Sciatic nerve (tissue), 2 donors: Measurements from ENCODE around the gene MEPCE. TPM values are rescaled to one million over a fixed set of nuclear protein-coding genes. Genes with fewer than 3 reads are reported as not detected.
A peak's percentile ranks its signal among the peaks of the same experiment; 100 is the strongest.

Experiments
- ATAC-seq: fragments of 200-7000 bp; cut with Tn5 transposase; one replicate; pipeline ENCODE4 v1.9.1; 2020; ENCODE audit warnings: mild to moderate bottlenecking, moderate library complexity
- DNase-seq: peaks from one replicate; pipeline ENCODE4 v3.0.0-alpha.2; 2020; ENCODE audit warnings: low spot score
- intact Hi-C: fragments of 100-400 bp; cut with DNase I; formaldehyde crosslinking; loops from one replicate; pipeline ENCODE4 v1.14.2; 2022
- total RNA-seq: library from RNA; stranded (reverse); fragmentation: NEBNext Ultra II Directional; extraction: Animal tissue kit (Norgen Biotek cat#: 25700); gene quantifications from one replicate; pipeline ENCODE4 v1.2.1, GENCODE V29; 2021
- donor health status: DM: no; HTN: no; CAD: no.
- donor health status: DM: no; HTN: no; CAD: no.

Gene MEPCE
- total RNA-seq, 1 donor from 2014 or later, result 37.0 TPM

DNA sequence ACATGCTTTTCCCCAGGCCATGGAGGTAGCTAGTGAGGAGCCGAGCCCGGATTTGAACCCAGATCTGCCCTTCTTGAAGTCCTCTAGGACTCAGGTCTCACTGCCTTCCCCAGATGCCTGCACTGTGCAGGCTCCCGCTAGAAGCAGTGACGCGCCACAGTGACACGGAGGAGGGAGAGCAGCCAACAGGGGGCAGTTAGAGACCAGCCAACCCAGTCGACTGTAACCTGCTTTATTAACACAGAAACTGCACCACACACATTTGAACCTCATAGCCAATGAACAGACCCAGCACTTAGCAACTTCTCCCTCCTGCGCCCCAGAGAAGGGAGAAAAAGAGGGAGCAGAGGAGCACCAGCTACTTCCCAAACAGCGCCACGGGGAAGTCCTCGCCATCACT is 29.0 kb upstream of the MEPCE start:
- ATAC-seq (no peak), DNase-seq (no peak)
- intact Hi-C loops, result no loop called here

DNA sequence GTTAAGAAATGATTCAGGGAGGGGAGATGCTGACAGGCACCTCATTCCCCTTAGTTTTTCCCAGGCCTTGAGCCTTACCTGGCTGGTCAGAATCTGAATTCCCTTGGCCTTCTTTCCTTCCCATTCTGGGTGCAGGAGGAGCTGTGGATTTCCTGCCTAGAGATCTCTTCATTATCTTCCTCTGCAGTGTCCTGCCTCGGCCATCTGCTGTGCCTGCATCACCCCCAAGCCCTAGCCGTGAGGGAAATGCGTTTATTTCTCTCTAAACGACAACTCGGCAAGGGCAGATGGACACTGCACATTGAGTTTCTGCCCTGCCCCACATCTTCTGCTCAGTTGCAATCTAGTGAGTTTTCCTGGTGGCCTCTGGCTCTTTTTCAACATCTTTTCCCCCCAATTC is 27.8 kb upstream of the MEPCE start:
- ATAC-seq, result no peak
- intact Hi-C loops, result no loop called here
- no peak for DNase-seq

DNA sequence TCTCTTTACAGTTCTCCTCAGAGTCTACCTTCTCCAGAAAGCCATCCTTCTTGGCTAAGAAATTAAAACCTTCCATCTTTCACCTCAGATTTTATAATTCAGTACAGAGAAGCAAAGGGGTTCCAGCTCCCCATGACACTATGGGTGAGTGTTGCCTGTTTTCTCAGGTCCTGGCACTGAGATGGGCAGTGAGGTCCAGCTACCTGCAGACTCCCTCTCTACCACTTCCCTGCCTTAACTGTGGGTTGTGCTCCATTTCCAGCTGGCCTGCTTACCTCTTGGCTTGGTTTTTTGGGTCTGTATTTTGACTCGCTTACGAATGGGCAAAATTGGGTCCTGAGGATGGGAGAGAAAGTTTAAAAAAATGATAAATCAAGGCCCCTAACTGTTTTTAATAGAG is 27.4 kb upstream of the MEPCE start:
- ATAC-seq, result no peak
- no peak for DNase-seq
- intact Hi-C loops, result no loop called here

DNA sequence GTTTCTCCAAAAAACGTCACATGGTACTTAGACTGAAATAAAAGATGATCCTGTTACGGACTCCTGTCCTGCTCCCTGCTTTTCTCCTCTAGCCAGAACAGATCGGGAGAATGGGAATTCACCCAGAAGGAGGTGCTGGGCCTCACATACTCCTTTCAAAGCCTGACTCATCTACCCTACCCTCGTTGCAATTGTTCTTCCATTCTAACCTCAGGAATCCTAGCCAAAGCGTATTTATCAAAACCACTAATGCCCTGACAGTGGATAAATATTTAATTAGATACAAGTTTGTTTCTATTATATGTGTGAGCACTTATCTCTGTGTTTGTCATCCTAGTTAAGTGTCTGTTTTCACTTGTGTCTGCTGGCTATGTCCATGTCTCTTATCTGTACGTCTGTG is 22.9 kb upstream of the MEPCE start:
- no peak for ATAC-seq
- DNase-seq, result no peak
- intact Hi-C loops, result no loop called here

DNA sequence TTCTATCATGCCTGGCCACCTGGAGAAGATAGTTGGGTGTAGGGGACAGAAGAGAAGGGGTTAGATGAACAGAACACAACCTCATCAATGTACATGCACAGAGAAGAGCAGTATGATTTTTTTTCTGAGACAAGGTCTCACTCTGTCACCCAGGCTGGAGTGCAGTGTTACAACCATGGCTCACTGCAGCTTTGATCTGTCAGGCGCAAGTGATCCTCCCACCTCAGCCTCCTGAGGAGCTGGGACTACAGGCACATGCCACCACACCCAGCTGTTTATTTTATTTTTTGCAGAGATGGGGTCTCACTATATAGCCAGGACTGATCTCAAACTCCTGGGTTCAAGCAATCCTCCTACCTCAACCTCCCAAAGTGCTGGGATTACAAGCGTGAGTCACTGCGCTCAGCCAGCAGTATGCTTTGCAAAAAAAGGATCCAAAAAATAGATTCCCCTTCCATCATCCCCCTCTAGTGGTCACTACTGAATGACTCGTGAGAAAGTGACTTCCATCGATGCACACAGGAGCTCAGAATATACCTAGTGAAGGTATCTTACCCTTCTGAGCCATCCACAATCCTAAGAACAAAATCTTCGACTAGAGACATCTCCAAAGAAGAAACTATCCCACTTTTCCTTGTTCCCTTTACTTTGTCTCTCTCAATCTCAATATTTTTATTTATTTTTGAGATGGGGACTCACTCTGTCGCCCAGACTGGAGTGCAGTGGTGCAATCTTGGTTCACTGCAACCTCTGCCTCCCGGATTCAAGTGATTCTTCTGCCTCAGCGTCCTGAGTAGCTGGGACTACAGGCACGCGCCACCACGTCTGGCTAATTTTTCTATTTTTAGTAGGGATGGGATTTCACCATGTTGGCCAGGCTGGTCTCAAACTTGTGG is 22.1 kb upstream of the MEPCE start:
- no peak for DNase-seq
- intact Hi-C loops, result no loop called here

DNA sequence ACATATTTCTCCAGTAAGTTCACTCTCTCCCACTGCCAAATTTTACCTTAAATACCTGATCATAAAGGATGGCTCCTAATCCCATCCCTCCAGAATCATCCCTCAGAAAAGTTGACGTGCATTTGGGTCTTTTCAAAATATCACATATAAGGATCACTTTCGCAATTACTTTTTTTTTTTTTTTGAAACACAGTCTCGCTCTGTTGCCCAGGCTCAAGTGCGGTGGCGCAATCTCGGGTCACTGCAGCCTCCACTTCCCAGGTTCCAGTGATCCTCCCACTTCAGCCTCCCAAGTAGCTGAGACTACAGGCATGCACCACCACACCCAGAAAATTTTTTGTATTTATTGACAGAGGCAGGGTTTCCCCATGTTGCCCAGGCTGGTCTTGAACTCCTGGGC is 18.5 kb upstream of the MEPCE start:
- intact Hi-C loops, result no loop called here
- DNase-seq, result no peak
- no peak for ATAC-seq

More for the DNA sequence above, 22.1 kb upstream of the MEPCE start:
- peak; percentile 74 for ATAC-seq

DNA sequence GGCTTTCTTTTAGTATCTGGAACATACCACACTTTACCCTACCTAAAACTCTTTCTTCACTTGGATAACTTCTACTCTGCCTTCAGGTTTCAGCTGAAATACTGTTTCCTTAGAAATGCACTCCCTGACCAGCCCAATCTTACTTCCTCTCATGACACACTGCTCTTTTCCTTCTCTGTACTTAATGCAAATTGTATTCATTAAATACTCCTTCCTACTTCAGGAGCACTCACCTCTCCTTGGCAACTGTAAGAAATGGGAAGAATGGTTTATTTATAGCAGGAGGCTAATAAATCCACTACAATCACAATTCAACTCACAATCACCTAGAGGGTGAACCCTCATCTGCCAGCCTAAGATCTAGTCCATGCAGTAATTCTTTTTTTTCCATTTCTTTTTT is 16.3 kb upstream of the MEPCE start:
- ATAC-seq (no peak), DNase-seq (no peak)
- intact Hi-C loops, result no loop called here

DNA sequence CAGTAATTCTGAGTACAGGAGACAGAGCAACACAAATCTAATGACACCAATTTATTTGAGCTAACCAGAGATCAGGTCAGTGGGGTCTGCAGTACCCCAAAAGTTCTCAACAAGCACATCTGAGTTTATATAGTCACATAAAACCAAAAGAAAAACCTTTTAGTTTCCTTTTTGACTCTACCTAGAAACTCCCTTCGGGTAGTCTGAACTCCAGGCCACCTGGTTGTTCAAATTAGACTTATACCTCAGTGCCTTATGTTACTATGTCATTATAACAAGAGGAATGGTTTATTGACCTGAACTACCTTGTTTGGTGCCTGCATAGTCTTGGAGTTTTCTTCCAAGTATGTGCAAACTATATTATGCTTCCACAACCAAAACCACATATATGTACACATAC is 15.7 kb upstream of the MEPCE start:
- intact Hi-C loops, result no loop called here
- DNase-seq, result no peak
- no peak for ATAC-seq

DNA sequence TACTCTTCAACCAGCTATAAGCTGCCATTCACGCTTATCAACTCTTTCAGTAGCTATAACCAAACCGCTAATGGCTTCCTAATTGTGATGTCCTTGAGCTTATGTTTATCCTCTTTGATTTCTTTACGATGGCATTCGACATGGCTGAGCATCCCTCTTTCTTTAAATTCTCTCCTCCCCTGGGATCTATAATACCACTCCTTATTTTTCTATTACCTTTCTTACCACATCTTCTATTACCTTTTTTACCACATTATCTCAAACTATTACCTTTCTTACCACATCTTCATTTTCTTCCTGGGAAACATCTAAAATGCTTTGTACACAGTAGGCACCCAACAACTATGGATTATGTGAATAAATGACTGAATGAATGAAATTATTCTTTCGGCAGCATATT is 14.2 kb upstream of the MEPCE start:
- intact Hi-C loops, result no loop called here
- DNase-seq (no peak), ATAC-seq (no peak)

DNA sequence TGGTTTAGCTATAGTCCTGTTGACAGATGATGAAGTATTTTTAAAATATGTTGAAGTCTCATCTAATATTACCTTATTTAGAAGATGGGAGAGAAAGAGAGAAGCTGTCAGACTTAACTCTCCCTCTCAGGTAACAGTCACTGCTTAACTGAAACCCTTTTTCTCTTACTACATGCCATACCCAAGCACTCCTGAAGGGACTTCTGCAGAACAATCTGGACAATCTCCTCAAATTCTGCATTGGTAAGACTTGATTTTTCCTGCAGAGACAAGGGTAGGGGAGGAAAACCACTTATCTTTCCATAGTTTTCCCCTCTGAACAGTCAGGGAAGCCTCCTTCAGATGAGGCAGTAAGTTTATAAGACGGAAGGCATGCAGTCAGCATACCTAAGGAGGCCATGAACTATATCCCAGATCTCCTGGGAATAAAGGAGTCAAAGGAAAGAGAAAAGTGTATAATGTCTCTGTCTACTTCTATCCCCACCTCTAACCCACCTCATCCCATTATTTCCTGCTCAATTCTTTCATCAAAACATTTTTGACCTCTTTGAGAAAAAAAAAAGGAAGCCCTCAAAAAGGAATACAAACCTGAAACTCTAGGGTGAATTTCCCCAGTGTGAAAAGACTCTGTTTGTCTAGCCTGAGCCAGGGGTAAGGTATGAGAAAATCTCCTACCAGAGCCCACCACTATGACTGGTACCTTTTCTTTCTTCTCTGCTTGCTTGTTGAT is 10.5 kb upstream of the MEPCE start:
- DNase-seq, result no peak
- ATAC-seq, result no peak
- intact Hi-C loops, result no loop called here

DNA sequence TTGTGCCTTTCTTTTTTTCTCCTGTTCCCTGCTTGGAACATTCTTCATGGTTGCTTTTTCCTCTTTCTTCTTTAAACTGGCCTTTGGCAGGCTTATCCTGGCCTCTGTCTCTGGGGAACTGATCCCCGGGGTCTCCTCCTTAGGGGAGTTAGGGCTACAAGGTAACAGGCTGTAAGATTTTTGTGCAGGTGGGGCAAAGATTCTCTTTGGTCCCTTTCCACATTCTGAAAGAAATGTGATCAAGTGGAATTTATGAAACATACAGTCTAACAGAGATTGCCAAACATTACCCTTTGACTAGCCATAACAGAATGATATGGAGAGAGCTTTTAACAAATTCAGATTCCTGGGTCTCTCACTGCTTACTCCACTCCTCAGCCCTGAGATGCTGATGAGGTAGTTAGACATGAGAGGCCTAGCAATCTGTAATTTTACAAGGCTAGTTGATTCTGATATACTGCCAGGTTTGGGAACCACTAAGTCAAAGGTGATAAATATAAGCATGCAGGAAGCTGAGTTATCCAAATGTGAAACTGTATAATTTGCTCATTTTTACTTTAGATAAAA is 9.9 kb upstream of the MEPCE start:
- no peak for ATAC-seq
- intact Hi-C loops, result no loop called here
- no peak for DNase-seq

DNA sequence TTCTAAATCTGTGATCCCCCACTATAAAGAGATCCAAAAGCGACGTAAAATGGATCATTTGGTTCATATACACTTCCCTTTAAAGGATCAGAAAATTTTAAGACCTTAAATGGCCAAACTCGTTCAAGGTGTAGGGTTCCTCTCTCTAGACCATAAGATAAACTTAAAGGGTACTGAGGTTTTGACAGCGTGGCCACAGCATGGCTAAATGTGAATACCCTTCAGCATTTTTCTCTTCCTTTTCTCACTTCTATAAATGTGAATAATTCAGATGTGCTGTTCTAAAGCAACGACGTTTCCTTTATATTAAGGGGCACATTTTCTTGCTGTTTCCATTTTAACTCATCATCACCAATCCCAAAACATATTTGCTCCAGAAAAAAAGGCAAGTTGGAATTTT is 6.3 kb upstream of the MEPCE start:
- DNase-seq, result no peak
- intact Hi-C loops, result no loop called here
- no peak for ATAC-seq

DNA sequence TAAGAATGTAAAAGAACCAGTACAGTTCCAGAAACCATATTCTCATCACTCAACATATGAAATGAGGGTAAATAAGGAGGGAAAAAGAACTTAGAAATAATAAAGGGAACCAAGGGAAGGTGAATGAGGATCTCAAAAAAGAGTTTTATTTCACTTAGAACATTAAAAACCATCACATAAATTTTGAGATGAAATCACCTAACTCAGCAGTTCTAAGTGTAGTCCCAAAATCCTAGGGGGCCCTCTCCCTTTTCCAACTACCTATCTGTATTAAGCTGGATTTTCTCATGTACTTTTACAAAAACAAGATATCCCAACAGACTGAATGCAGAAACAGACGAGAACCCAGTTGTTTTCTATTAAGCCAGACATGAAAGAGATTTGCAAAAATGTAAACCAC is 4.3 kb upstream of the MEPCE start:
- DNase-seq (no peak), ATAC-seq (no peak)
- intact Hi-C loops, result no loop called here

DNA sequence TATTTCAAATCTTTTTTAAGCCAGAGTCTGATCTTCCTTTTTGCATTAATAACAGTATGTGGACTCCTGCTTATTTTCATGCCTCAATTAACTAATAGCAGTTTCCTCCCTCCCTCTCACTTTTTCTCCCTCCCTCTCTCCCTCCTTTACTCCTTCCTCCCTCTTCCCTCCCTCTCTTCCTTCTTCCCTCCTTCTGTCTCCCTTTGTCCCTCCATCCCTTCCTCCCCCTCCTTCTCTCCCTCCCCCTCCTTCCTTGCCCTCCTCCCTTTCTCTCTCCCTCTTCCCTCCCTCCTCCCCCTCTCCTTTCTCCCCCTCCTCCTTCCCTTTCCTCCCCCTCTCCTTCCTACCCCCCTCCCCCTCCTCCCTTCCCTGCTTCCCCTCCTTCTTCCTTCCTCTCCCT is 3.1 kb upstream of the MEPCE start:
- no peak for ATAC-seq
- DNase-seq, result no peak
- intact Hi-C loops, result no loop called here

DNA sequence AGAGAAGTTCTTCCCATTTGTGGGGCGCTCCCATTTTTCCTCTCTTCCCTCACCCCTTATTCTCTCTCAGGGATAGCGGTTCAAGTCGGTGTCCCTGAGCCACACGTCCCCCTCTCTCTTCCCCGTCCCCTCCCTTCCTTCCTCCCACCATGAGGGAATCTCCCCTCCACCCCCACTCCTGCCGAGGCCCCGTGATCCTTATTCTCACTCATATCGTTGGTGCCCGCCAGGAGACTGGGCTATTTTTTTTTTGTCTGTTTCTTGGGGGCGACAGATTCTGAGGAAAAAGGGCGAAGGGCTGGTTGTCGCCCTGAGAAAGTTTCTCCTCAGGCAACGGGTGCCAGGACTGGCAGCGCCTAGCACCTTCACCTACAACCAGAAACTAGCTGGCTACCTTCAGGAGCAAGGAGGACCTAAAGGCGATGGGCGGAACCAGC is 1.9 kb upstream of the MEPCE start:
- no peak for DNase-seq
- intact Hi-C loops, result no loop called here
- no peak for ATAC-seq

DNA sequence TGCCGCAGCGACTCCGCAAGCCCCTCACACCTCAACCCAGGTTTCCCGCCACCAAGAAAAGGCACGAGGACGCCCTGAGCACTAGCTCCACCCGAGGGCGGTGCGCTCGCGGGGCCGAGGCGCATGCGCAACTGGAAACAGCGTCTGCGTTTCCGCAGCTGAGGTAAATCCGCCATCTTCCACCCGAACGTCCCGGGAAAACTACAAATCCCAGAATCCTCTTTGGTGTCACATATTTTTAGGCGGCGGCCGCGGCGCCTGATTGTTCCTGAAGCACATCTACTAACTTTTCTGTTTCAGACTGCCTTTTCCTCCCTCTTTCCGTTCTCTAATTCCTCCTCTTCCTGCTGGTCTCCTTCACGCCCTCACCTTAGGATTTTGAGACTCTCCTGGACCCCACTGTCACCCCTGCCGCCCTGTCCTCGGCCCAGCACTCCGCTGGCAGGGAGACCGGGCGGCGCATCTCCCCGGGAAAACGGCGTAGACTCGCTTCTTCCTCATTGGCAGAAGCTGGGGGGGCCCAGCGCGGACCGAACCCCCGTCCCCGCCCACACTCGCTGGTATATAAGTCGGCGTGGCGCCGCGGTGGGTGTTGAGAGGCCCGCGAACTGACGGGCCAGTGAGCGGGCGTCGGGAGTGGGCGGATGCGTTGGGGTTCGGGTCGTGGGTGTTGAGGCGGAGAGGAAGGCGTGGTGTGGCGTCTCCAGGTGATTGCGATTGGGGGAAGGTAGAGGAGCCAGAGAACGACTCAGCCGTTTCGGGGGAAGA is 1.2 kb upstream of the MEPCE start, which contains the start of gene ZCWPW1:
ZCWPW1 (minus strand) TSS at position 505 of the 768 bp plus-strand sequence. CDS start 8,054 bp downstream, outside the sequence.
- ATAC-seq (peak; percentile 83), DNase-seq (peak; percentile 98)
- intact Hi-C loops, result no loop called here

DNA sequence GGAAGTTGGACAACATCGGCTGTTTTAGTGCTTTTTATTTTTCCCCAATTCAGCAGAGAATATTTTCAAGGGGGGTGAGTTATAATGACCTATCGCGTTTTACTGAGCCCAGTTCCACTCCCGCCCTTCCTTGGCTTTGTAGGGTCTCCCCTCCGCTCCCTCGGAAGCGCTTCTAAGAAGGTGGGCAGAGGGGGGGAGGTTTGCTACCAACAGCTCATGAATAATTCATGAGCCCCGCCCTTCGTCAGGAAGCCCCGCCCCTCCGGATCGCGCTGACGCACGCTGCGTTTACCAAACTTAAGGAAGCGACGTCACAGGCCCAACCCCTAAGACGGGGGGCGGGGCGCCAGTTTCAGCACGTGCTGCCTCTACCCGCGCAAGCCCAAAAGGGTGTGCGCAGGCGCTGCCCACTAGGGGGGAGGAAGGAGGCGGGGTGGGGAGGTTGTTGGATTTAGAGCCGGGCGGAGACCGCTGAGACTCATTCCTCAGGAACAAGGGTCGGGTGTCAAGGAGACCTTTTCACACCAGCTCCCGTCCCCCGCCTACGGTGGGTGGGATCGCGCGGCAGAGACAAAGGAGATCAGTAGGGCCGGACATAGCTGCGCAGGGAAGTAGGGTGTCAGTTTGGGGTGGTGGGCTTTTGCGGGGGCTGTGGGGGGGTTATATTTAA is 529 bp upstream of the MEPCE start:
- intact Hi-C loops, result no loop called here
- ATAC-seq (peak; percentile 91), DNase-seq (peak; percentile 100)

DNA sequence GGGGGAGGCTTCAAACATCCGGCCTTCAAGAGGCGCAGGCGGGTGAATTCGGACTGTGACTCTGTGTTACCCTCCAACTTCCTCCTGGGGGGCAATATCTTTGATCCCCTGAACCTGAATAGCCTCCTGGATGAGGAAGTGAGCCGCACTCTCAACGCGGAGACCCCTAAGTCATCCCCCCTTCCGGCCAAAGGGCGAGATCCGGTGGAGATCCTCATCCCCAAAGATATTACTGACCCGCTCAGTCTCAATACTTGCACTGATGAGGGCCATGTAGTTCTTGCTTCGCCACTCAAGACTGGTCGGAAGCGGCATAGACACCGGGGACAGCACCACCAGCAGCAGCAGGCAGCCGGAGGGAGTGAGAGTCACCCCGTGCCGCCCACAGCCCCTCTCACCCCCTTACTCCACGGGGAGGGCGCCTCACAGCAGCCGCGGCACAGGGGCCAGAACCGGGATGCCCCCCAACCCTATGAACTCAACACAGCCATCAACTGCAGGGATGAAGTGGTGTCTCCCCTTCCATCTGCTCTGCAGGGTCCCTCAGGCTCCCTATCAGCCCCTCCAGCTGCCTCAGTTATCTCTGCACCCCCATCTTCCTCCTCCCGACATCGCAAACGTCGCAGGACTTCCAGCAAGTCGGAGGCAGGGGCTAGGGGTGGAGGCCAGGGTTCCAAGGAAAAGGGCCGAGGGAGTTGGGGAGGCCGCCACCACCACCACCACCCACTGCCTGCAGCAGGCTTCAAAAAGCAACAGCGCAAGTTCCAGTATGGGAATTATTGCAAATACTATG is 1.1 kb downstream of the MEPCE start:
- intact Hi-C loops, result no loop called here
- no peak for DNase-seq
- no peak for ATAC-seq
